ENCODE measurements around the gene LYRM1.

- TF ChIP-seq CTCF (conservative IDR thresholded peaks at IDR 0.05; ENCODE audit: low read length) (no peak), EZH2phosphoT487 (IDR thresholded peaks at IDR 0.05; ENCODE audit: borderline replicate concordance) (no peak)
Measured at GRCh38 chr16:20968765-20969164, 68.2 kb downstream of the LYRM1 start.
